ENCODE data around the gene ST3GAL3. TPM values are rescaled to one million over a fixed set of nuclear protein-coding genes. Genes with fewer than 3 reads are reported as not detected.
"Not testable (repeated sequence)": the region's sequence is repeated elsewhere in the genome, so short reads cannot be mapped to it uniquely, and the experiment has no call there.

The ST3GAL3 gene
- total and polyA plus RNA-seq, 5 experiments from 2014 or later: 7.5 to 23.0 (median 10.9) TPM

- peaks cover 0 to 6% (median 4%) of the 10 kb centered on the region in 4 donors for H3K4me1 Mint-ChIP-seq
- DNase-seq (no peak), ATAC-seq (no peak)
- POLR2A ChIA-PET: no interaction called here
- H3K9me3 Mint-ChIP-seq: peaks cover 1 to 22% (median 11%) of the 10 kb centered on the region in 9 donors
- peaks cover 23 to 44% (median 43%) of the 10 kb centered on the region in 3 donors for H3K36me3 Mint-ChIP-seq
- no peaks in the 10 kb centered on the region for H3K27me3 Mint-ChIP-seq
- H3K27ac Mint-ChIP-seq: no peak overlapping the region
- H3K4me3 Mint-ChIP-seq: no peak overlapping the region
These were observed 114.8 kb downstream of the ST3GAL3 start for GRCh38 chr1:43822040-43822690.

- Mint-ChIP-seq H3K27ac (no peak overlapping the region), H3K27me3 (no peaks in the 10 kb centered on the region), H3K9me3 (peaks cover 0 to under 1% (median 0%) of the 10 kb centered on the region in 9 donors), H3K4me3 (no peak overlapping the region), H3K36me3 (peaks cover under 1 to 28% (median 25%) of the 10 kb centered on the region in 3 donors), H3K4me1 (peaks cover 0 to 9% (median 7%) of the 10 kb centered on the region in 4 donors)
- POLR2A ChIA-PET: interaction anchor here (0.5 kb wide), 1 partner anchor 13 kb away, joined by 3 read pairs; no protein-coding TSS in a partner anchor
- DNase-seq (no peak), ATAC-seq (no peak)
These were observed 117.5 kb downstream of the ST3GAL3 start for GRCh38 chr1:43824795-43825194.

DNA sequence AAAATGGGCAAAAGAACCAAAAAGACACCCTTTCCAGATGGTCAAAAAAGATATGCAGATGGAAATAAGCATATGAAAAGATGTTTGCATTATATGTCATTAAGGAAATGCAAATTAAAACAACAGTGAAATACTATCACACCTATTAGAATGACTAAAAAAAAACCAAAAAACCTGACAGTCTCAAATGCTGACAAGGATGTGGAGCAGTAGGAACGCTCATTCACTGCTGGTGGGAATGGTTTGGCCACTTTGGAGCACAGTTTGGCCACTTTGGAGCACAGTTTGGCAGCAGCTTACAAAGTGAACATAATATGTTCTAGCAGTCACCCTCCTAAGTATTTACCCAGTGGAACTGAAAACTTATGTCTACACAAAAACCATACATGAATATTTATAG lies 121.2 kb downstream of the ST3GAL3 start:
- DNase-seq (no peak), ATAC-seq (no peak)
- no peaks in the 10 kb centered on the region for H3K27me3 Mint-ChIP-seq
- POLR2A ChIA-PET: no interaction called here
- H3K27ac Mint-ChIP-seq: no peak overlapping the region
- peaks cover 0 to 22% (median 15%) of the 10 kb centered on the region in 3 donors for H3K36me3 Mint-ChIP-seq
- H3K4me3 Mint-ChIP-seq: no peak overlapping the region
- H3K4me1 Mint-ChIP-seq: peaks cover 19 to 40% (median 32%) of the 10 kb centered on the region in 4 donors
- H3K9me3 Mint-ChIP-seq: no peaks in the 10 kb centered on the region

- ATAC-seq: no peak
- H3K27me3 Mint-ChIP-seq: no peaks in the 10 kb centered on the region
- POLR2A ChIA-PET: no interaction called here
- peaks cover 0 to 15% (median 11%) of the 10 kb centered on the region in 3 donors for H3K36me3 Mint-ChIP-seq
- H3K9me3 Mint-ChIP-seq: no peaks in the 10 kb centered on the region
- no peak overlapping the region for H3K4me3 Mint-ChIP-seq
- DNase-seq: no peak
- peaks cover 31 to 62% (median 52%) of the 10 kb centered on the region in 4 donors for H3K4me1 Mint-ChIP-seq
- no peak overlapping the region for H3K27ac Mint-ChIP-seq
These were observed 123.5 kb downstream of the ST3GAL3 start for GRCh38 chr1:43830802-43831201.

- no peaks in the 10 kb centered on the region for H3K9me3 Mint-ChIP-seq
- DNase-seq (no peak), ATAC-seq (no peak)
- peak overlapping the region in 6 of 10 donors; percentile 4 to 78 (median 56) for H3K4me3 Mint-ChIP-seq
- H3K27me3 Mint-ChIP-seq: no peaks in the 10 kb centered on the region
- POLR2A ChIA-PET: no interaction called here
- H3K36me3 Mint-ChIP-seq: peaks cover 0 to 11% (median 11%) of the 10 kb centered on the region in 3 donors
- peaks cover 36 to 73% (median 62%) of the 10 kb centered on the region in 4 donors for H3K4me1 Mint-ChIP-seq
- H3K27ac Mint-ChIP-seq: peak overlapping the region in 5 of 10 donors; percentile 39 to 56 (median 49)
These were observed 124.5 kb downstream of the ST3GAL3 start for GRCh38 chr1:43831851-43832250.

DNA sequence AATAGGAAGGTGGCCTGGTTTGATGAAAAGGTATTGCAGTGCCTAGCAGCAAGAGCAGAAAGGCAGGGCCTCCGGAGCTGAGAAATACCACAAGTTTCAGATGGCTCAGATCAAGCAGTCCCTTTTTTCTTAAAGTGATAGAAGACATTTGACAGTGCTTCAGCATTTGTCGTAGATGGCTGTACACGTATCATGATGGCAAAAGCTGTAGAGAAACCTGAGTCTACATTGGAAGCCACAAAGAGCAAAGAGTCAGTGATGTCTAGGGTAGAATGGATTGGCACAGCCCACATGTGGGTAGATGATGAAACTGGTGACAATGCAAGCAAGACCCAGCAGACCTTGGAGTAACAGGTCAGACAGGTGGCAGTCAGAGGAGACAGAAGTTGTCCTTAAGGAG lies 124.9 kb downstream of the ST3GAL3 start:
- POLR2A ChIA-PET: no interaction called here
- no peaks in the 10 kb centered on the region for H3K9me3 Mint-ChIP-seq
- ATAC-seq (peak in 1 of 2 donors; percentile 24), DNase-seq (peak in 2 of 10 donors; percentile 26 to 34)
- peaks cover 0 to 11% (median 9%) of the 10 kb centered on the region in 3 donors for H3K36me3 Mint-ChIP-seq
- H3K4me3 Mint-ChIP-seq: peak overlapping the region in 9 of 10 donors; percentile 1 to 78 (median 43)
- H3K4me1 Mint-ChIP-seq: peaks cover 40 to 77% (median 66%) of the 10 kb centered on the region in 4 donors
- no peaks in the 10 kb centered on the region for H3K27me3 Mint-ChIP-seq
- peak overlapping the region in 5 of 10 donors; percentile 2 to 64 (median 39) for H3K27ac Mint-ChIP-seq

GRCh38 chr1:43832998-43833397 lies 125.7 kb downstream of the ST3GAL3 start:
- peak overlapping the region in 7 of 10 donors; percentile 1 to 47 (median 15) for H3K27ac Mint-ChIP-seq
- POLR2A ChIA-PET: interaction anchor here (0.6 kb wide), 1 partner anchor 569 kb away, joined by 3 read pairs; no protein-coding TSS in a partner anchor
- no peaks in the 10 kb centered on the region for H3K27me3 Mint-ChIP-seq
- no peaks in the 10 kb centered on the region for H3K9me3 Mint-ChIP-seq
- peaks cover 40 to 78% (median 67%) of the 10 kb centered on the region in 4 donors for H3K4me1 Mint-ChIP-seq
- ATAC-seq: no peak
- no peak for DNase-seq
- peak overlapping the region in 5 of 10 donors; percentile 8 to 51 (median 20) for H3K4me3 Mint-ChIP-seq
- peaks cover 0 to 8% (median 3%) of the 10 kb centered on the region in 3 donors for H3K36me3 Mint-ChIP-seq

- H3K4me1 Mint-ChIP-seq: peaks cover 40 to 78% (median 67%) of the 10 kb centered on the region in 4 donors
- H3K27ac Mint-ChIP-seq: peak overlapping the region in 6 of 10 donors; percentile 1 to 91 (median 59)
- peak overlapping the region; percentile 3 to 80 (median 50) for H3K4me3 Mint-ChIP-seq
- H3K27me3 Mint-ChIP-seq, DNase-seq, ATAC-seq, POLR2A ChIA-PET, H3K9me3 Mint-ChIP-seq: not testable (repeated sequence)
- peaks cover 0 to 12% (median 11%) of the 10 kb centered on the region in 3 donors for H3K36me3 Mint-ChIP-seq
These were observed 126.6 kb downstream of the ST3GAL3 start for GRCh38 chr1:43833902-43834279.

DNA sequence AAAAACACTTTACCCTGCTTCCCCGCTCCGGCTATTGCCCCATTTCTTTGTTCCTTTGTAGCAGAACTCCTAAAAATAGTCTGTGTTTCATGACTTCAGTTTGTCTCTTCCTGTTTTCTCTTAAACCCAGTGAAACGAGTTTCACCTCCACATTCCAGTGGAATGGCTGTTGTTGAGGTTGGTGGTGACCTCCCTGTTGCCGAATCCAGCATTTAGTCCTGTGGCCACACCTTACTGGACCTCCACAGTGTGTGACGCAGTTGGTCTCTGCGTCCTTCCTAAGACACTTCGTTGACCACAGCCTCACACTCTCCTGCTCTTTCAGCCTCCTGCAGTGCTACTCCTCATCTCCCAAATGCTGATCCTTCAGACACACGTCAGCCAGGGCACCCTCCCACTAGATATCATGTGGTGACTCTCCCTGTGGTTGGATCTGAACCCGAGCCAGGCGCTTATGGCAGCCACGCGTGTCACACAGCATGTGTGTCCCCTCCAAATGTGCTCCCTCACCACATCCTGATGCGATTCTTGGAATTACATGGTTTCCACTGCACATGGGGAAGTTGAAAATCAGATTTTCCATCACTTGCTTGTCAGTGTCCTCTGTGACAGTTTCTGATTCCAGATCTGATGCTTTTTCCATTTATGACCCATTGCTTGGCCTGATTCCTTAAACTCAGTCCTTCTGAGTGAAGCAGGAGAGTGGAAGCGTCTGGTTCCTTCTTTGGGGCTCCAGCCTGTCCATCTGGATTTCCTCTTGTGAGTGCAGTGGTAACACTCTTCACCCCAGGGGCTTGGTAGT lies 127.1 kb downstream of the ST3GAL3 start:
- DNase-seq (no peak), ATAC-seq (no peak)
- H3K36me3 Mint-ChIP-seq: peaks cover 1 to 18% (median 17%) of the 10 kb centered on the region in 3 donors
- no peaks in the 10 kb centered on the region for H3K9me3 Mint-ChIP-seq
- peaks cover 38 to 75% (median 67%) of the 10 kb centered on the region in 4 donors for H3K4me1 Mint-ChIP-seq
- POLR2A ChIA-PET: no interaction called here
- no peaks in the 10 kb centered on the region for H3K27me3 Mint-ChIP-seq
- peak overlapping the region; percentile 3 to 80 (median 50) for H3K4me3 Mint-ChIP-seq
- peak overlapping the region in 8 of 10 donors; percentile 1 to 91 (median 53) for H3K27ac Mint-ChIP-seq

DNA sequence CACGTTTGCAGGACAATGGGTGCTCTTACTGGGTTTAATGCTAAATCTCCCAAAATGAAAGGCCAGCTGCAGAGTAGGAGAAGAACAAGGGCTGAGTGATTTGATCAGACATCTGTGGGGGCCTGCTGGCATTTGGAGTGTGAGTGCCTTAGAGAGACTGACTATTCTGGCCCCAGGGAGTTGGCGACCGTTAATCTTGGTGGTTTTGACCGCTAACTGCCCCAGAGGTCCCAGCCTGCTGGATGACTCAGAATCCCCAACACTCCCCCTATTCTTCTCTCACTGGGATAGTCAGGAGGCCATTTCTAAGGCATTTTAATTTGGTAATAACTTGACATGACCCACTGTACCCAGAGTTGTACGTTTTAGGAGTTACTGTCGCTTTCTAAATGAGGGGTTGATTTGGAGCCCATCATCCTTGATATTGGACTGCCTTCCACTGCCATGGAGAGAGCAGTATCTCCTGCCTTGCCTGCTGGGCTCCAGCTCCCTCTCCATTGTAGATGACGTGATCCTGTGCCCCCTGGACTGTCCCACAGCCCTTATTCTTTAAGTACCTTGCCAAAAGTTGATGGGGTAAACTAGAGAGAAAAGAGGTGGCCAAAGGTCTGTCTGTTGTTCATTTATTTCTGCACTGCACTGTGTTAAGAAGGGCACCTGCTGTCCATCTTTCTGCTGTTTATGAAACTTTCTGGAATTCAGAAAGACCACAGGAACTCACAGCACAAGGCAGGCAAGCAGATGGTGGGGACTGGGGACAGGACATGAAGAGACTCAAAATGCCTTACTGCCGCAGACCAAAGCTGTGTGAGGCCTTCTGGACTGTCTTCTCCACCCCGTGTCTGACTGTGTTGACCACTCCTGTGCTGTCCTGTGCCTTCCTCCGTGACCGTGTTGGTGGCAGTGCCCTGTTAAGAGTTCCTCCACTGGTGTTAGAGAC lies 128.0 kb downstream of the ST3GAL3 start:
- Mint-ChIP-seq H3K4me3 (peak overlapping the region in 7 of 10 donors; percentile 33 to 72 (median 55)), H3K9me3 (no peaks in the 10 kb centered on the region), H3K27me3 (no peaks in the 10 kb centered on the region), H3K36me3 (peaks cover 4 to 27% (median 22%) of the 10 kb centered on the region in 3 donors), H3K4me1 (peaks cover 36 to 70% (median 67%) of the 10 kb centered on the region in 4 donors), H3K27ac (peak overlapping the region; percentile 46 to 90 (median 74))
- DNase-seq: no peak
- no peak for ATAC-seq
- POLR2A ChIA-PET: no interaction called here

DNA sequence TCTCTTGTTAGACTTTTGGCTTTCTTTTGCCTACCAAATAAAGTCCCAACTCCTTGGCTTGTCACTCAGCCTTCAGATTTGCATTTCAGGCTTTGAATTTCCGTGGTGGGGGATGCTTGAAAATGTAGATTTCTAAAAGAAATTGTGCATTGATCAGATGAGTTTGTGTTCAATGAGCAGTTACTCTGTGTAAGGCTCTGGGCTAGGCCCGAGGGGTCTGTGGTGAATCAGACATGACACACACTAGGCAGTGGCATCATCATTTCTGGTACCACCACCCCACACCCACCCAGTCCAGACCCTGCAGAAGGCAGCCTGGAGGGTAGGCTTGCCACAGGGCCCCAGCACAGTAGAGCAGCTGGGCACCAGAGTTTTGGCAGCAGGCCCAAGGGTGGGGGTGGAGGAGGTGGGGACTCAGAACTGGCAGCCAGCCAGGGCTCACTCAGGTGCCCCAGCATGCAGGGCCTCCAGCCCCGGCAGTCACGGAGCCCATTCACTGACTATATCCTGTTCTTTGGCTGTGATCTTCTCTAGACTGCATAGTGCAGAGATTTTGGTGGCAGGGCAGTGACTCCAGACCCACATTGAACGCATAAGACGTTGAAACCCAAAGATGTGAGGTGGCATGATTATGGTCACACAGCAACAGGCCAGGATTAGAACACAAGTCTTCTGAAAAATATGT lies 129.1 kb downstream of the ST3GAL3 start:
- POLR2A ChIA-PET: no interaction called here
- Mint-ChIP-seq H3K9me3 (no peaks in the 10 kb centered on the region), H3K36me3 (peaks cover 4 to 37% (median 32%) of the 10 kb centered on the region in 3 donors), H3K27ac (peak overlapping the region; percentile 26 to 90 (median 74)), H3K4me1 (peaks cover 36 to 60% (median 59%) of the 10 kb centered on the region in 4 donors), H3K4me3 (peak overlapping the region in 8 of 10 donors; percentile 5 to 69 (median 35)), H3K27me3 (no peaks in the 10 kb centered on the region)
- DNase-seq (peak; percentile 72 to 94 (median 85)), ATAC-seq (peak; percentile 95 to 97)
